ENCODE measurements around the gene CLEC10A.

GRCh38 chr17:7056386-7056785 is 23.7 kb downstream of the CLEC10A start:
- no peak for TF ChIP-seq CTCF (IDR thresholded peaks at IDR 0.05)
- no peak for TF ChIP-seq POLR2AphosphoS5 (IDR thresholded peaks at IDR 0.05; ENCODE audit: low read depth, low read length)
- no peak for TF ChIP-seq SIN3A (IDR thresholded peaks at IDR 0.05; ENCODE audit: borderline replicate concordance, insufficient read depth, low read depth, low read length)
- no peak for TF ChIP-seq REST (IDR thresholded peaks at IDR 0.05; ENCODE audit: insufficient read depth in 1 of 2, low read depth in 2 of 2, low read length in 1 of 2)
- no peak for TF ChIP-seq TCF7L2 (IDR thresholded peaks at IDR 0.05; ENCODE audit: low read depth, low read length)
